Naive thymus-derived CD4-positive, alpha-beta T cell (primary cell): ENCODE data around the gene CD81. TPM values are rescaled to one million over a fixed set of nuclear protein-coding genes. Genes with fewer than 3 reads are reported as not detected.

Experiments used
- ATAC-seq: fragments of 150-1000 bp; cut with Tn5 transposase; 2 replicates; pipeline ENCODE4 v1.10.0; 2021; ENCODE audit warnings: mild to moderate bottlenecking, moderate library complexity
- CTCF ChIA-PET: fragments of 350-600 bp; sonication (Branson Sonifier 250); formaldehyde crosslinking; loops from one replicate; lab custom pipeline; 2021; ENCODE audit warnings: antibody characterized with exemption; lab: Charles Lee
- POLR2A ChIA-PET: fragments of 350-600 bp; sonication (Branson Sonifier 250); formaldehyde crosslinking; loops from one replicate; lab custom pipeline; 2021; ENCODE audit warnings: antibody characterized with exemption, inconsistent platforms; lab: Charles Lee
- DNase-seq, 9 donors: peaks; one replicate each; pipeline versions ENCODE4 v3.0.0 to v3.0.0-alpha.2; 2020 to 2022; ENCODE audit warnings: mixed read lengths in 1 of 9
- H3K27ac ChIP-seq: one replicate; pipeline ENCODE4 v1.7.0; 2013; ENCODE audit warnings: mild to moderate bottlenecking, low read depth, low read length, moderate library complexity
- H3K27me3 ChIP-seq, 2 donors: one replicate each; pipeline ENCODE4 v1.7.0; 2013; ENCODE audit warnings: low read length in 2 of 2, mild to moderate bottlenecking in 2 of 2, moderate library complexity in 2 of 2; ENCODE audit not compliant: control insufficient read depth in 2 of 2, insufficient read depth in 2 of 2
- H3K36me3 ChIP-seq, 3 experiments: 1 replicate in 2 of 3; 2 replicates in 1 of 3; pipeline ENCODE4 v1.7.0; 2013; ENCODE audit warnings: low read length in 3 of 3, mild to moderate bottlenecking in 3 of 3, moderate library complexity in 1 of 3; ENCODE audit not compliant: insufficient read depth in 3 of 3, control insufficient read depth in 2 of 3
- H3K4me1 ChIP-seq, 2 donors: one replicate each; pipeline ENCODE4 v1.7.0; 2013; ENCODE audit warnings: low read length in 2 of 2, mild to moderate bottlenecking in 2 of 2, moderate library complexity in 1 of 2; ENCODE audit not compliant: control insufficient read depth in 2 of 2, insufficient read depth in 2 of 2
- H3K4me3 ChIP-seq: 2 replicates; pipeline ENCODE4 v1.7.0; 2013; ENCODE audit warnings: mild to moderate bottlenecking, low read length
- H3K9me3 ChIP-seq, 3 experiments: 1 replicate in 2 of 3; 2 replicates in 1 of 3; pipeline ENCODE4 v1.7.0; 2013; ENCODE audit warnings: low read length in 3 of 3; ENCODE audit not compliant: control insufficient read depth in 2 of 3
- H3K27ac Mint-ChIP-seq, 9 donors: one replicate each; pipeline ENCODE4 v1.8.0; 2020 to 2022; ENCODE audit warnings: mixed read lengths in 9 of 9, mild to moderate bottlenecking in 8 of 9, moderate library complexity in 5 of 9, inconsistent platforms in 2 of 9
- H3K27me3 Mint-ChIP-seq, 5 donors: one replicate each; pipeline ENCODE4 v1.8.0; 2021 to 2022; ENCODE audit warnings: mixed read lengths in 5 of 5, mild to moderate bottlenecking in 1 of 5
- H3K36me3 Mint-ChIP-seq, 5 donors: one replicate each; pipeline ENCODE4 v1.8.0; 2020 to 2022; ENCODE audit warnings: mixed read lengths in 5 of 5, mild to moderate bottlenecking in 3 of 5, inconsistent platforms in 1 of 5
- H3K4me1 Mint-ChIP-seq, 7 donors: one replicate each; pipeline ENCODE4 v1.8.0; 2020 to 2022; ENCODE audit warnings: mixed read lengths in 7 of 7, mild to moderate bottlenecking in 3 of 7, inconsistent platforms in 1 of 7
- H3K4me3 Mint-ChIP-seq, 10 donors: one replicate each; pipeline ENCODE4 v1.8.0; 2020 to 2022; ENCODE audit warnings: mild to moderate bottlenecking in 10 of 10, mixed read lengths in 10 of 10, moderate library complexity in 6 of 10, inconsistent platforms in 2 of 10
- H3K9me3 Mint-ChIP-seq, 11 donors: one replicate each; pipeline ENCODE4 v1.8.0; 2020 to 2022; ENCODE audit warnings: mixed read lengths in 11 of 11, mild to moderate bottlenecking in 4 of 11, inconsistent platforms in 1 of 11, moderate library complexity in 1 of 11
- intact Hi-C, 2 donors: fragments of 100-400 bp; cut with micrococcal nuclease; formaldehyde crosslinking; loops; one replicate each; pipeline ENCODE4 v1.15.1; 2023
- polyA plus RNA-seq, 2 donors: library from polyadenylated mRNA; unstranded; fragments of 300-500 nt; fragmentation: Illumina TruSeq; gene quantifications; one replicate each; pipeline ENCODE4 v1.2.3, GENCODE V29; 2021
- total RNA-seq, 6 experiments: library from RNA in 5 of 6; stranded (reverse) in 5 of 6; gene quantifications; 1 replicate in 5 of 6; 2 replicates in 1 of 6; pipeline ENCODE4 v1.2.3 and lab custom pipeline; 2021 to 2026

The CD81 gene
- total and polyA plus RNA-seq, 7 experiments from 2014 or later = 19.0 to 173 (median 102) TPM

DNA sequence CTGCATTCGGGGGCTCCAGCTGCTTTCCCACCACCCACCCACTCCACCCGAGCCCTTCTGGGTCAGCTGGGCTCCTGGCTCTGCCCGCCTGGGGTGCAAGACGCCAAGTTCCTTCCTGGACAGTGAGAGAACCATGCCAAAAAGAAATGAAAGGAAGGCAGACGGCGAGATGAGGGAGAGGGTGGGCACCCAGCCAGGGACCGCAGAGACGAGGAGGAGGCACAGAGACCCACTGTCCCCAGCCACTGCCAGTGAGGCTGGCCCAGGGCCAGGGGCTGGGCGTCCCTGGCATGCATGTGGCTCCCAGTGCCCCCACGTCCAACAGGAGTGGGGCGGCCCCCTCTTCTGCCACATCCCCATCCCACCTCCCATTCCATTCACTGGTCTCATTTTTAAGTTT is 10.8 kb upstream of the CD81 start:
- ATAC-seq (no peak), DNase-seq (no peak)
- Mint-ChIP-seq H3K36me3 (no peaks in the 10 kb centered on the region), H3K27me3 (no peaks in the 10 kb centered on the region), H3K9me3 (no peaks in the 10 kb centered on the region), H3K4me3 (no peak overlapping the region), H3K27ac (no peak overlapping the region), H3K4me1 (peaks cover 0 to 2% (median 0%) of the 10 kb centered on the region in 7 donors)
- intact Hi-C loops = no loop called here
- H3K9me3 ChIP-seq = no peaks in the 10 kb centered on the region
- H3K4me1 ChIP-seq = no peaks in the 10 kb centered on the region
- ChIA-PET POLR2A (no interaction called here), CTCF (interaction anchor here (0.7 kb wide), 1 partner anchor 482 kb away, joined by 5 read pairs; no protein-coding TSS in a partner anchor)
- H3K36me3 ChIP-seq = no peaks in the 10 kb centered on the region
- H3K27ac ChIP-seq = no peak overlapping the region
- no peak overlapping the region for H3K4me3 ChIP-seq
- no peaks in the 10 kb centered on the region for H3K27me3 ChIP-seq

DNA sequence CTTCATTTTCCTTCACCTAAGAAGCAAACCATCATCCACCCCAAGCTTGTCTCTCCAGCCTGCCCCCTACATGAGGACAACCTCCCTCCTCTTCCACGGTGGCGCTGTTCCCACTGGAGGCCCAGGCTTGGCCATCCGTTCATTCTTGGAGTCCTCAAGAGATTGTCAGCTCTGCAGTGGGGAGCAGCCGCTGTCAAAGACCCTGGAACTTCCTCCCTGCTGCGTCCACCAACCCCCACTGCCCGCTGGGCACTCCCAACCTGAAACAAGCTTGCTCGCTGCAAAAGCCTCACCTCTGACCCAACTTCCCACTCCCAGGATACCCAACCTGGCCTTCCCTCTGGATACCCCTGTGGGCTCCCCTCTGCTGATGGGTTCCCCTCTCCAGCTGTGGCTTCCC is 10.4 kb upstream of the CD81 start:
- no peak overlapping the region for H3K27ac ChIP-seq
- CTCF ChIA-PET = interaction anchor here (0.7 kb wide), 1 partner anchor 482 kb away, joined by 5 read pairs; no protein-coding TSS in a partner anchor

GRCh38 chr11:2367266-2368160 is 9.6 kb upstream of the CD81 start:
- H3K9me3 ChIP-seq = no peaks in the 10 kb centered on the region
- Mint-ChIP-seq H3K27me3 (peaks cover 0 to 1% (median 0%) of the 10 kb centered on the region in 5 donors), H3K4me3 (no peak overlapping the region), H3K9me3 (no peaks in the 10 kb centered on the region), H3K36me3 (no peaks in the 10 kb centered on the region), H3K27ac (no peak overlapping the region), H3K4me1 (peaks cover 0 to 2% (median 0%) of the 10 kb centered on the region in 7 donors)
- ChIA-PET POLR2A (no interaction called here), CTCF (no interaction called here)
- intact Hi-C loops = no loop called here
- no peaks in the 10 kb centered on the region for H3K36me3 ChIP-seq
- H3K27ac ChIP-seq = no peak overlapping the region
- no peak for DNase-seq
- no peak for ATAC-seq
- no peaks in the 10 kb centered on the region for H3K4me1 ChIP-seq
- H3K4me3 ChIP-seq = no peak overlapping the region
- no peaks in the 10 kb centered on the region for H3K27me3 ChIP-seq

More for the DNA sequence above, 10.4 kb upstream of the CD81 start:
- H3K4me3 Mint-ChIP-seq = no peak overlapping the region
- no peaks in the 10 kb centered on the region for H3K27me3 ChIP-seq
- H3K36me3 Mint-ChIP-seq = no peaks in the 10 kb centered on the region
- H3K4me1 Mint-ChIP-seq = peaks cover 0 to 2% (median 0%) of the 10 kb centered on the region in 7 donors
- ATAC-seq (no peak), DNase-seq (no peak)
- H3K4me3 ChIP-seq = no peak overlapping the region
- no peak overlapping the region for H3K27ac Mint-ChIP-seq
- intact Hi-C loops = no loop called here
- no peaks in the 10 kb centered on the region for H3K4me1 ChIP-seq
- POLR2A ChIA-PET = no interaction called here
- no peaks in the 10 kb centered on the region for H3K9me3 ChIP-seq
- H3K9me3 Mint-ChIP-seq = no peaks in the 10 kb centered on the region
- no peaks in the 10 kb centered on the region for H3K27me3 Mint-ChIP-seq
- H3K36me3 ChIP-seq = no peaks in the 10 kb centered on the region

- H3K36me3 Mint-ChIP-seq = no peaks in the 10 kb centered on the region
- no peak overlapping the region for H3K4me3 ChIP-seq
- no peak overlapping the region for H3K4me3 Mint-ChIP-seq
- H3K27me3 Mint-ChIP-seq = peaks cover 0 to 5% (median 0%) of the 10 kb centered on the region in 5 donors
- H3K4me1 Mint-ChIP-seq = peaks cover 0 to 2% (median 0%) of the 10 kb centered on the region in 7 donors
- no peak overlapping the region for H3K27ac ChIP-seq
- no peaks in the 10 kb centered on the region for H3K4me1 ChIP-seq
- intact Hi-C loops = no loop called here
- no peaks in the 10 kb centered on the region for H3K9me3 Mint-ChIP-seq
- ChIA-PET CTCF (no interaction called here), POLR2A (no interaction called here)
- H3K27me3 ChIP-seq = no peaks in the 10 kb centered on the region
- no peaks in the 10 kb centered on the region for H3K9me3 ChIP-seq
- DNase-seq (no peak), ATAC-seq (no peak)
- H3K27ac Mint-ChIP-seq = no peak overlapping the region
- H3K36me3 ChIP-seq = no peaks in the 10 kb centered on the region
Measured at GRCh38 chr11:2368178-2368850, 8.8 kb upstream of the CD81 start.

DNA sequence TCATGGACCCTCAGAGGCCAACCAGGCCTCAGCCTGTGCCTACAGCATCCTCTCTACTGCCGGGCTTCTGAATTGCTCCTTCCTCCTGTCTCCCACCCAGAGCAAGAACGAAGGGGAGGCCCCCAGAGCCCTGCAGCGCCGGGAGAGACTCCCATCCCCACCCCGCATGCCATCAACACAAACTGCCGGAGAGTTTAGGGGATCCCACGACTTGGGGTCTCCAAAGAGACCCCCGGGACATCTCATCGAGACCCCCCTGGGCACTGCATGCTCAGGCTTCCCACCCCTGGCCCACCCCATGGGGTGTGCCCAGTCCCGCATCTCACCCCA is 8.3 kb upstream of the CD81 start:
- ChIA-PET POLR2A (no interaction called here), CTCF (no interaction called here)
- intact Hi-C loops = no loop called here
- no peak overlapping the region for H3K4me3 Mint-ChIP-seq
- no peak overlapping the region for H3K4me3 ChIP-seq
- DNase-seq = no peak
- ATAC-seq = no peak
- no peaks in the 10 kb centered on the region for H3K4me1 ChIP-seq
- peaks cover 0 to 7% (median 0%) of the 10 kb centered on the region in 5 donors for H3K27me3 Mint-ChIP-seq
- H3K27ac Mint-ChIP-seq = no peak overlapping the region
- no peaks in the 10 kb centered on the region for H3K36me3 Mint-ChIP-seq
- H3K36me3 ChIP-seq = no peaks in the 10 kb centered on the region
- no peak overlapping the region for H3K27ac ChIP-seq
- H3K27me3 ChIP-seq = no peaks in the 10 kb centered on the region
- no peaks in the 10 kb centered on the region for H3K9me3 Mint-ChIP-seq
- peaks cover 0 to 2% (median 0%) of the 10 kb centered on the region in 7 donors for H3K4me1 Mint-ChIP-seq
- no peaks in the 10 kb centered on the region for H3K9me3 ChIP-seq

DNA sequence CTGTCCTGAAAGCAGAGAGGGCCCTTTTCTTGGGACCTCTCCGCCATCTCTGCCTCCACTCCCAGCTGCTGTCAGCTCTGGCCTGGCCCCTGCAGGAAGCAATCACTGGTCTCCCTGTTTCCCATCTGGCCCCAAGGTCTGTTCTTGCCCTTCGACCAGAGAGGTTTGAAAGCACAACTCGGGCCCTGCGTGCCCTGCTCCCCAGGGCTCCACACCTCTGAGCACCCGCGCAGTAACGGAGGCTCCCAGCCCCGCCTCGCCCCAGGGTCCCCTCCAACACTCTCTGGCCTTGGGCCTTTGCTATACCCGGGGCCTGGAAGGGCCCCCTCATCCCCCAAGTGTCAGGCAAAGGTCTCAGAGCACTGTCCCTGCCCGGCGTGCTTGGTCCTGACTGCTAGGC is 7.8 kb upstream of the CD81 start:
- Histone ChIP-seq H3K27ac (no peak overlapping the region), H3K4me1 (no peaks in the 10 kb centered on the region), H3K27me3 (no peaks in the 10 kb centered on the region), H3K4me3 (no peak overlapping the region), H3K36me3 (no peaks in the 10 kb centered on the region), H3K9me3 (no peaks in the 10 kb centered on the region)
- H3K27me3 Mint-ChIP-seq = peaks cover 0 to 10% (median 0%) of the 10 kb centered on the region in 5 donors
- ChIA-PET POLR2A (no interaction called here), CTCF (no interaction called here)
- ATAC-seq (no peak), DNase-seq (no peak)
- no peaks in the 10 kb centered on the region for H3K36me3 Mint-ChIP-seq
- peaks cover 0 to 2% (median 0%) of the 10 kb centered on the region in 7 donors for H3K4me1 Mint-ChIP-seq
- no peak overlapping the region for H3K4me3 Mint-ChIP-seq
- no peak overlapping the region for H3K27ac Mint-ChIP-seq
- intact Hi-C loops = no loop called here
- H3K9me3 Mint-ChIP-seq = no peaks in the 10 kb centered on the region
